ENCODE data around the gene TMEM109.

TMEM109 gene

GRCh38 chr11:60971520-60971919 is 57.6 kb downstream of the TMEM109 start, which contains the start of gene CD6:
CD6 (plus strand) TSS chr11:60971680; CDS start chr11:60971866, 186 bp downstream.
- DNase-seq (ENCODE audit: low spot score) = no peak

DNA sequence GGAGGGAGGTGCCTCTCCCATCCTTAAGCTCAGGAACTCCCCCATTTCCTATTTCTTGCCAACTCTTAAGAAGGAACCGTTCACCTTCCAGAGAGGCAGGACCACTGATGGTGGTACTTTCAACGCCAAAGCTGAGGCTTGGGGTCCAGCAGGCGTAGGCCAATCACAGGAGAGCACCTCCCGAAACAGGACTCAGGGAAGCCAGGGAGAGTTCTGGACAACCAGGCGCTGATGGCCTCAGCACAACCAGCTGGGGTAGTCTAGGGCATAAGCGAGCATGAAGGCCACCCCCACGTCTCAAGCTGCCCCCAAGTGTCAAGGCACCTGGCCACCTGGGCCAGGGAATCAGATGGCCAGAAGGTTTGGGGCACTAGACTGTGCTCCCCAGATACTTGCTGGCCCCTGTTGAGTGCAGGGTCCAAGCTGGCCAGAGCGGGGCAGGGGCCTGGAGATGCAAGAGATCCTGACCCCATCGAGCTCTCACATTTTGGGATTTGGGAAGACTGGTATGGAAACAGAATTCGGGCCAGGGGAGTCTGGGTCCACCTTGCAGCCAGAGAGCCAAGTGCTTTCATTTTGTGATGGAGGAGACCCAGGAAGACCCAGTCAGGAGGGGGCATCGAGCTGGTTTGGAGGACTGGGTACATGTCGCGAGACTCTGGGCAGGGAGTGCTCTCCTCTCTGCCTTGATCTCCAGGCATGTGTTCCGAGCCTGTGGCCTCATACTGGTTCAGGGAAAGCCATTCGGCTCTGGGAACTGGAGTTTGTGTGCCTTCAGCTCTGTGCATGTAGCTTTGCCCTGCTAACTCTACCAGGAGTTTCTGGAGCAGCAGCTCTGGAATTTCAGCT is 58.4 kb downstream of the TMEM109 start:
- DNase-seq (ENCODE audit: low spot score) = no peak
